Measurements from ENCODE around the gene CYP3A5. TPM values are rescaled to one million over a fixed set of nuclear protein-coding genes. Genes with fewer than 3 reads are reported as not detected.
A peak's percentile ranks its signal among the peaks of the same experiment; 100 is the strongest.

The CYP3A5 gene
- total and polyA plus RNA-seq, 2 of the 8 experiments (the other 6 are each of a cell fraction or from before 2014, with no cell fraction given) = 0.06 TPM; not detected in 1

DNA sequence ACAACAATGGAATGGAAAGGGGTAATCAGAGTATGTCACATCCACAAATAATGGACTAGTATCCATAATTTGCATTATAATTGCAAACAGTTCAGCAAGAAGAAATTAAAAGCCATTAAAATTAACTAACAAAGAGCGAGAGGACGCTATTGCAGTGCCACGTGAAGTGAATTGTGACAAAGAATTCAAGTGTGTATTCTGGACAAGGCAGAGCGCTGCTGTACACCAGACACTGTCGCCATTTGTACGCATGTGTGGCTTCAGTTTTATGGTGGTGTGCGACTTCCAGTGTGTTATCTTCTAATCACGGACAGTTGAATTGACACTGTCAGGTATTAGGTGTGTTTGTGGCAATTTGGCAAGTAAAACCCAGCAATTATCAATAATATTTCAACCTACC lies 11.3 kb downstream of the CYP3A5 start:
- no peak for FAIRE-seq
- H3K9me3 ChIP-seq (ENCODE audit: insufficient read depth in 2 of 2, low read depth in 1 of 2, low read length in 1 of 2) = no peaks in the 10 kb centered on the region
- H3K4me3 ChIP-seq (ENCODE audit: extremely low read depth in 1 of 4, insufficient read depth in 2 of 4, low read depth in 3 of 4, low read length in 4 of 4) = no peak overlapping the region
- H3K14ac ChIP-seq (ENCODE audit: insufficient read length) = no peak overlapping the region
- H3K9ac ChIP-seq (replicated peaks in 1 of 4; ENCODE audit: extremely low read depth in 1 of 4, low read depth in 3 of 4, low read length in 3 of 4) = no peak overlapping the region
- no peak overlapping the region for H4K8ac ChIP-seq (ENCODE audit: extremely low read depth, insufficient read depth, low read length)
- 86% methylated on average over 8 of the region's 8 CpGs; no CpG with 5 or more reads in 1 of the 2 experiments for WGBS, 2 experiments (ENCODE audit: extremely low coverage in 1 of 2, insufficient coverage in 1 of 2, insufficient read length in 1 of 2, insufficient replicate concordance in 2 of 2, low coverage in 1 of 2, low lambda C conversion rate in 2 of 2, missing lambda C conversion rate in 1 of 2)
- no peaks in the 10 kb centered on the region for H3K79me1 ChIP-seq (ENCODE audit: low read depth, low read length)
- H3K4me2 ChIP-seq (ENCODE audit: insufficient read depth in 1 of 2, low read depth in 2 of 2, low read length in 2 of 2) = no peak overlapping the region
- H4K20me1 ChIP-seq (replicated peaks in 1 of 2; ENCODE audit: control insufficient read depth in 1 of 2, insufficient read depth in 2 of 2, low read length in 2 of 2) = peaks cover 0 to 1% of the 10 kb centered on the region in 2 experiments
- H4K91ac ChIP-seq (replicated peaks; ENCODE audit: insufficient read length, low read length) = no peak overlapping the region
- no peak overlapping the region for H4K5ac ChIP-seq (ENCODE audit: insufficient read length, low read depth, low read length)
- H2BK15ac ChIP-seq (ENCODE audit: low read length) = no peak overlapping the region
- no peaks in the 10 kb centered on the region for H3K79me2 ChIP-seq (ENCODE audit: control insufficient read depth in 1 of 2, insufficient read depth in 2 of 2, low read length in 2 of 2)
- H2BK12ac ChIP-seq (ENCODE audit: low read depth, low read length) = no peak overlapping the region
- H3K56ac ChIP-seq (replicated peaks; ENCODE audit: insufficient read length, low read depth, low read length) = no peak overlapping the region
- no peaks in the 10 kb centered on the region; the same call in 1 of the 2 replicates for H3K23me2 ChIP-seq (ENCODE audit: low read depth, low read length)
- no peak overlapping the region for H2AFZ ChIP-seq (ENCODE audit: low read length)
- H2BK120ac ChIP-seq (replicated peaks; ENCODE audit: low read depth, low read length) = no peak overlapping the region
- H3K27me3 ChIP-seq (replicated peaks in 1 of 4; ENCODE audit: control insufficient read depth in 3 of 4, extremely low read depth in 1 of 4, insufficient read depth in 3 of 4, low read length in 3 of 4) = no peaks in the 10 kb centered on the region
- H3K27ac ChIP-seq (ENCODE audit: low read depth, low read length) = no peak overlapping the region
- POLR2A ChIA-PET (ENCODE audit: partially characterized antibody) = no interaction called here
- H3K36me3 ChIP-seq (ENCODE audit: control insufficient read depth in 2 of 4, insufficient read depth in 4 of 4, low read length in 3 of 4) = no peaks in the 10 kb centered on the region
- no peak overlapping the region for H2BK5ac ChIP-seq (ENCODE audit: low read depth, low read length)
- no peak overlapping the region; the same call in 1 of the 2 replicates for H2AK5ac ChIP-seq (ENCODE audit: low read depth, low read length)
- TF ChIP-seq PHF8 (conservative IDR thresholded peaks at IDR 0.05; ENCODE audit: low read depth, low read length) (no peak), HDAC2 (IDR thresholded peaks at IDR 0.05; ENCODE audit: borderline replicate concordance in 1 of 2, low read depth in 2 of 2, low read length in 2 of 2) (no peak), BRCA1 (IDR thresholded peaks at IDR 0.05; ENCODE audit: low read depth, low read length) (no peak), TAF1 (IDR thresholded peaks at IDR 0.05; ENCODE audit: low read depth, low read length) (no peak), HDAC6 (IDR thresholded peaks at IDR 0.05; ENCODE audit: low read depth, low read length) (no peak), KDM5A (IDR thresholded peaks at IDR 0.05; ENCODE audit: low read length) (no peak), FOSL1 (IDR thresholded peaks at IDR 0.05; ENCODE audit: insufficient read depth, low read depth, low read length) (no peak)
- TF ChIP-seq, protein P1, sequence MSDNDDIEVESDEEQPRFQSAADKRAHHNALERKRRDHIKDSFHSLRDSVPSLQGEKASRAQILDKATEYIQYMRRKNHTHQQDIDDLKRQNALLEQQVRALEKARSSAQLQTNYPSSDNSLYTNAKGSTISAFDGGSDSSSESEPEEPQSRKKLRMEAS (IDR thresholded peaks at IDR 0.05) = no peak
- no peak for DNase-seq (ENCODE audit: low read depth in 1 of 2, low spot score in 2 of 2)
- peak overlapping the region; percentile 32 for H3K23ac ChIP-seq (ENCODE audit: insufficient read length)
- H2BK20ac ChIP-seq (ENCODE audit: low read length) = no peak overlapping the region
- H3K4ac ChIP-seq (replicated peaks; ENCODE audit: insufficient read length, low read depth, low read length) = no peak overlapping the region
- CTCF ChIA-PET (ENCODE audit: partially characterized antibody) = no interaction called here
- no peaks in the 10 kb centered on the region for H3K4me1 ChIP-seq (replicated peaks in 1 of 4; ENCODE audit: control insufficient read depth in 3 of 4, insufficient read depth in 4 of 4, low read length in 3 of 4)
- no peak overlapping the region for H3K18ac ChIP-seq (ENCODE audit: extremely low read depth, low read length)

Data from H1 (cell line).